SK-N-SH (cell line): ENCODE measurements around the gene TXNRD1. TPM values are rescaled to one million over a fixed set of nuclear protein-coding genes. Genes with fewer than 3 reads are reported as not detected.

Experiments
- CTCF ChIA-PET: fragments of 300-600, 350-600 bp; formaldehyde crosslinking; extraction: SDS; loops from one replicate; lab custom pipeline; 2021; lab: Yijun Ruan, JAX
- POLR2A ChIA-PET: fragments of 350-600 bp; sonication (Branson Sonifier 250); formaldehyde crosslinking; extraction: SDS; loops from one replicate; lab custom pipeline; 2020; ENCODE audit warnings: antibody characterized with exemption, inconsistent platforms; lab: Yijun Ruan, JAX
- DNase-seq: peaks from one replicate; pipeline ENCODE4 v3.0.0; 2012
- H2AFZ ChIP-seq: fragments of 200-600 bp; sonication (generic); 2 replicates; pipeline ENCODE4 v1.8.1; 2016; ENCODE audit warnings: antibody characterized with exemption, mild to moderate bottlenecking, low read depth
- H3F3A ChIP-seq: fragments of 200-600 bp; sonication (generic); replicated peaks from 2 replicates; pipeline ENCODE3; 2016; ENCODE audit warnings: antibody characterized with exemption, mild to moderate bottlenecking; ENCODE audit not compliant: insufficient read depth
- H3K27ac ChIP-seq, 2 experiments: fragments of 200-500 bp in 1 of 2; fragments of 200-600 bp in 1 of 2; sonication (Bioruptor generic) in 1 of 2; sonication (generic), shearing (Covaris generic) in 1 of 2; 2 replicates each; pipeline versions ENCODE4 v1.5.1 to v1.6.1; 2014 to 2016; ENCODE audit warnings: low read depth in 2 of 2, inconsistent platforms in 1 of 2, low read length in 1 of 2, mild to moderate bottlenecking in 1 of 2, mixed read lengths in 1 of 2
- H3K27me3 ChIP-seq: fragments of 200-600 bp; sonication (generic), shearing (Covaris generic); 2 replicates; pipeline ENCODE4 v1.6.1; 2016; ENCODE audit warnings: mixed run types; ENCODE audit not compliant: insufficient read depth
- H3K36me3 ChIP-seq, 2 experiments: fragments of 200-500 bp in 1 of 2; fragments of 200-600 bp in 1 of 2; sonication (Bioruptor generic) in 1 of 2; sonication (generic) in 1 of 2; replicated peaks in 1 of 2; 2 replicates each; pipeline versions ENCODE3 to v1.5.1; 2014 to 2016; ENCODE audit warnings: low read length in 1 of 2, mild to moderate bottlenecking in 1 of 2; ENCODE audit not compliant: insufficient read depth in 2 of 2, control insufficient read depth in 1 of 2
- H3K4me1 ChIP-seq, 2 experiments: fragments of 200-500 bp in 1 of 2; fragments of 200-600 bp in 1 of 2; sonication (Bioruptor generic) in 1 of 2; sonication (generic), shearing (Covaris generic) in 1 of 2; 2 replicates each; pipeline versions ENCODE4 v1.5.1 to v1.6.1; 2014 to 2016; ENCODE audit warnings: low read depth in 1 of 2, low read length in 1 of 2, mixed run types in 1 of 2; ENCODE audit not compliant: insufficient read depth in 2 of 2, control insufficient read depth in 1 of 2
- H3K4me2 ChIP-seq: fragments of 200-600 bp; sonication (generic), shearing (Covaris generic); 2 replicates; pipeline ENCODE4 v1.6.1; 2017; ENCODE audit warnings: mixed run types
- H3K4me3 ChIP-seq, 2 experiments: fragments of 200-500 bp in 1 of 2; fragments of 200-600 bp in 1 of 2; sonication (Bioruptor generic) in 1 of 2; sonication (generic), shearing (Covaris generic) in 1 of 2; 2 replicates each; pipeline versions ENCODE4 v1.5.1 to v1.8.1; 2014 to 2016; ENCODE audit warnings: low read depth in 2 of 2, inconsistent platforms in 1 of 2, low read length in 1 of 2, mild to moderate bottlenecking in 1 of 2, mixed read lengths in 1 of 2, moderate library complexity in 1 of 2
- H3K79me2 ChIP-seq: fragments of 200-600 bp; sonication (generic); 2 replicates; pipeline ENCODE4 v1.8.1; 2017; ENCODE audit warnings: mild to moderate bottlenecking; ENCODE audit not compliant: insufficient read depth
- H3K9ac ChIP-seq: fragments of 200-600 bp; sonication (generic); 2 replicates; pipeline ENCODE4 v1.6.1; 2017; ENCODE audit warnings: mixed run types
- H3K9me2 ChIP-seq: fragments of 200-600 bp; sonication (generic); 2 replicates; pipeline ENCODE4 v1.6.1; 2017; ENCODE audit warnings: mixed run types
- H3K9me3 ChIP-seq: fragments of 200-600 bp; sonication (generic); 2 replicates; pipeline ENCODE4 v1.6.1; 2017; ENCODE audit warnings: mixed run types, mild to moderate bottlenecking, moderate library complexity
- H4K20me1 ChIP-seq: fragments of 200-600 bp; sonication (generic); 2 replicates; pipeline ENCODE4 v1.6.1; 2017; ENCODE audit warnings: mild to moderate bottlenecking, mixed run types; ENCODE audit not compliant: insufficient read depth
- CTCF ChIP-seq: fragments of 200-600 bp; sonication (generic); IDR thresholded peaks from 2 replicates; pipeline ENCODE4 v1.6.1; 2017; ENCODE audit warnings: antibody characterized with exemption, mild to moderate bottlenecking, moderate library complexity
- ELF1 ChIP-seq: IDR thresholded peaks from 2 replicates; pipeline ENCODE4 v1.4.0; 2012
- EP300 ChIP-seq, 2 experiments: IDR thresholded peaks; 2 replicates each; pipeline versions ENCODE4 v1.4.0 to v1.6.1; 2012; ENCODE audit warnings: borderline replicate concordance in 1 of 2, low read depth in 1 of 2, low read length in 1 of 2
- EZH2phosphoT487 ChIP-seq: fragments of 200-600 bp; sonication (generic); IDR thresholded peaks from 2 replicates; pipeline ENCODE4 v1.6.1; 2017; ENCODE audit warnings: low read depth, mixed run types, mild to moderate bottlenecking, antibody characterized with exemption, moderate library complexity, borderline replicate concordance
- FOXM1 ChIP-seq: IDR thresholded peaks from 2 replicates; pipeline ENCODE4 v1.4.0; 2012; ENCODE audit warnings: low read depth, mild to moderate bottlenecking
- JUND ChIP-seq: IDR thresholded peaks from 2 replicates; pipeline ENCODE4 v1.4.0; 2012
- MEF2A ChIP-seq: IDR thresholded peaks from 2 replicates; pipeline ENCODE4 v1.4.0; 2012; ENCODE audit warnings: low read depth, borderline replicate concordance
- MXI1 ChIP-seq: IDR thresholded peaks from 2 replicates; pipeline ENCODE4 v1.6.1; 2012; ENCODE audit warnings: mild to moderate bottlenecking, low read depth, low read length, improper control_type of control experiment
- NFIC ChIP-seq: IDR thresholded peaks from 2 replicates; pipeline ENCODE4 v1.4.0; 2012; ENCODE audit warnings: borderline replicate concordance
- RAD21 ChIP-seq: IDR thresholded peaks from 2 replicates; pipeline ENCODE4 v1.6.1; 2012; ENCODE audit warnings: mild to moderate bottlenecking, low read length
- RCOR1 ChIP-seq: fragments of 150-350 bp; IDR thresholded peaks from 2 replicates; pipeline ENCODE4 v1.6.1; 2017; ENCODE audit warnings: antibody characterized with exemption, low read length
- TCF12 ChIP-seq: IDR thresholded peaks from 2 replicates; pipeline ENCODE4 v1.4.0; 2012
- WGBS: methylation state at CpG from one replicate; pipeline ENCODE4 v1.1.6; 2017; ENCODE audit warnings: low lambda C conversion rate; 5-methylcytosine and 5-hydroxymethylcytosine counted together
- polyA plus RNA-seq, 3 experiments: library from polyadenylated mRNA; depleted of rRNA; stranded (reverse); fragments of >200 nt; gene quantifications; 2 replicates each; pipeline ENCODE4 v1.2.3, GENCODE V29; 2012
- TF ChIP-seq, protein P1 (sequence below): IDR thresholded peaks from 2 replicates; pipeline ENCODE4; 2012
- TF ChIP-seq, protein P2 (sequence below): IDR thresholded peaks from 2 replicates; pipeline ENCODE4 v1.4.0; 2012; ENCODE audit warnings: low read depth
- TF ChIP-seq, protein P3 (sequence below): fragments of 150-350 bp; IDR thresholded peaks from 2 replicates; pipeline ENCODE4 v1.6.1; 2017; ENCODE audit warnings: antibody characterized with exemption, low read length, low read depth, borderline replicate concordance

TXNRD1 gene
- polyA plus RNA-seq, 1 of the 3 experiments (the other 2 are of a cell fraction): 143 TPM

GRCh38 chr12:104352106-104352713 is 136.6 kb downstream of the TXNRD1 start:
- Histone ChIP-seq H3K36me3 (peaks cover 55 to 59% of the 10 kb centered on the region in 2 experiments), H3K27ac (no peak overlapping the region), H3K9ac (no peak overlapping the region), H3K9me2 (no peaks in the 10 kb centered on the region), H3F3A (peaks cover 8% of the 10 kb centered on the region), H3K9me3 (no peaks in the 10 kb centered on the region)
- WGBS: 86% methylated on average over 3 of the region's 3 CpGs
- TF ChIP-seq ELF1 (no peak), CTCF (no peak), RAD21 (no peak), NFIC (no peak), EZH2phosphoT487 (no peak), EP300 (IDR thresholded peaks at IDR 0.05; ENCODE audit: borderline replicate concordance in 1 of 2, low read depth in 1 of 2, low read length in 1 of 2) (no peak), MEF2A (no peak), RCOR1 (no peak), FOXM1 (no peak), JUND (no peak), MXI1 (no peak), TCF12 (no peak)
- TF ChIP-seq, protein P1, sequence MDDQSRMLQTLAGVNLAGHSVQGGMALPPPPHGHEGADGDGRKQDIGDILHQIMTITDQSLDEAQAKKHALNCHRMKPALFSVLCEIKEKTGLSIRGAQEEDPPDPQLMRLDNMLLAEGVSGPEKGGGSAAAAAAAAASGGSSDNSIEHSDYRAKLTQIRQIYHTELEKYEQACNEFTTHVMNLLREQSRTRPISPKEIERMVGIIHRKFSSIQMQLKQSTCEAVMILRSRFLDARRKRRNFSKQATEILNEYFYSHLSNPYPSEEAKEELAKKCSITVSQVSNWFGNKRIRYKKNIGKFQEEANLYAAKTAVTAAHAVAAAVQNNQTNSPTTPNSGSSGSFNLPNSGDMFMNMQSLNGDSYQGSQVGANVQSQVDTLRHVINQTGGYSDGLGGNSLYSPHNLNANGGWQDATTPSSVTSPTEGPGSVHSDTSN: no peak
- TF ChIP-seq, protein P2, sequence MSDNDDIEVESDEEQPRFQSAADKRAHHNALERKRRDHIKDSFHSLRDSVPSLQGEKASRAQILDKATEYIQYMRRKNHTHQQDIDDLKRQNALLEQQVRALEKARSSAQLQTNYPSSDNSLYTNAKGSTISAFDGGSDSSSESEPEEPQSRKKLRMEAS: no peak
- TF ChIP-seq, protein P3, sequence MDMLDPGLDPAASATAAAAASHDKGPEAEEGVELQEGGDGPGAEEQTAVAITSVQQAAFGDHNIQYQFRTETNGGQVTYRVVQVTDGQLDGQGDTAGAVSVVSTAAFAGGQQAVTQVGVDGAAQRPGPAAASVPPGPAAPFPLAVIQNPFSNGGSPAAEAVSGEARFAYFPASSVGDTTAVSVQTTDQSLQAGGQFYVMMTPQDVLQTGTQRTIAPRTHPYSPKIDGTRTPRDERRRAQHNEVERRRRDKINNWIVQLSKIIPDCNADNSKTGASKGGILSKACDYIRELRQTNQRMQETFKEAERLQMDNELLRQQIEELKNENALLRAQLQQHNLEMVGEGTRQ: no peak
- TF ChIP-seq, all 33 proteins: peak for 0
- Histone ChIP-seq H4K20me1 (peaks cover 13% of the 10 kb centered on the region), H3K4me2 (no peak overlapping the region), H3K4me1 (no peaks in the 10 kb centered on the region), H3K4me3 (no peak overlapping the region), H2AFZ (no peak overlapping the region), H3K79me2 (peaks cover 12% of the 10 kb centered on the region), H3K27me3 (no peaks in the 10 kb centered on the region)
- ChIA-PET POLR2A (no interaction called here), CTCF (interaction anchor here (0.9 to 1.0 kb wide), 2 partner anchors 29 to 30 kb away, joined by 3 read pairs; no protein-coding TSS in a partner anchor)
- DNase-seq: no peak
